Heart left ventricle (tissue), 13 donors: ENCODE results near the gene MEN1.

Experiments used
- POLR2A ChIP-seq, 2 donors: fragments of 450-650 bp; IDR thresholded peaks; one replicate each; pipeline ENCODE4 v1.6.1; 2017; ENCODE audit warnings: antibody characterized with exemption in 2 of 2, mild to moderate bottlenecking in 2 of 2, moderate library complexity in 2 of 2
- TF ChIP-seq, protein P1 (sequence below), 12 donors: fragments of 200-600 bp; sonication (generic) in 4 of 12; IDR thresholded peaks; one replicate each; pipeline versions ENCODE4 v1.5.0 to v1.8.0; 2018 to 2022; ENCODE audit warnings: antibody characterized with exemption in 12 of 12, mild to moderate bottlenecking in 5 of 12
- donor health status: ischemic (EF 13 %, LVEDD 7.1; RV severe dilation, severe dysfunction).
- donor health status: DM: no; HTN: yes; CAD: no.
- donor health status: DM: no; HTN: no; CAD: no.
- donor health status: ischemic (EF 25% LVEDD 6.9; RV normal size, moderate dysfunction).
- donor health status: ischemic (EF 25% LVEDD 5.7; RV mildly dilated, moderate dysfunction).
- donor health status: ischemic (EF 35%, LVEDD 5.7; RV mildly dilated, moderate dysfunction).
- donor health status: nonischemic (EF 11% LVEDD 7.7; RV severe dilation, severe dysfunction).
- donor health status: DM: yes; HTN: yes; CAD: no.
- donor health status: PGD.
- donor health status: ischemic (EF 29% LVEDD 5.4; RV normal size, mild dysfunction).
- donor health status: nonischemic (EF 23%, LVEDD 6.1; RV moderate dilation, normal function).

DNA sequence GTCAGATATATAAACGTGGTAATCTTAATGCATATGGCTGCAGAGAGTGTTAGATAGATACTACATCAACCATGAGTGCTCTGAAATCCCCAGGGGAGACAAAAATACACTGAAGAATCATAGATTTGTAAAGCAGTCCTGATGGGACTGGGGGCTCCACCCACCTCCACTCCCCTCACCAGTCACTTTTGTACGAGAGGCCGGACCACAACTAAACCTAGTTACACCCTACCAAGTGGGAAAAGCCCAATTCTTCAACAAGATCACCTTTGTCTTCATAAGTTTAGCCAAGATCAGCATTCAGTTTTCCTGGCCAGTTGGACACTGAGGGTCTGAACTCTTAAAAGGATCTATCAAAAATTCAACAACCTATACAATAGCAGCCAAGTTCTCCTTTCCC, 33.5 kb downstream of the MEN1 start:
- TF ChIP-seq, protein P1, sequence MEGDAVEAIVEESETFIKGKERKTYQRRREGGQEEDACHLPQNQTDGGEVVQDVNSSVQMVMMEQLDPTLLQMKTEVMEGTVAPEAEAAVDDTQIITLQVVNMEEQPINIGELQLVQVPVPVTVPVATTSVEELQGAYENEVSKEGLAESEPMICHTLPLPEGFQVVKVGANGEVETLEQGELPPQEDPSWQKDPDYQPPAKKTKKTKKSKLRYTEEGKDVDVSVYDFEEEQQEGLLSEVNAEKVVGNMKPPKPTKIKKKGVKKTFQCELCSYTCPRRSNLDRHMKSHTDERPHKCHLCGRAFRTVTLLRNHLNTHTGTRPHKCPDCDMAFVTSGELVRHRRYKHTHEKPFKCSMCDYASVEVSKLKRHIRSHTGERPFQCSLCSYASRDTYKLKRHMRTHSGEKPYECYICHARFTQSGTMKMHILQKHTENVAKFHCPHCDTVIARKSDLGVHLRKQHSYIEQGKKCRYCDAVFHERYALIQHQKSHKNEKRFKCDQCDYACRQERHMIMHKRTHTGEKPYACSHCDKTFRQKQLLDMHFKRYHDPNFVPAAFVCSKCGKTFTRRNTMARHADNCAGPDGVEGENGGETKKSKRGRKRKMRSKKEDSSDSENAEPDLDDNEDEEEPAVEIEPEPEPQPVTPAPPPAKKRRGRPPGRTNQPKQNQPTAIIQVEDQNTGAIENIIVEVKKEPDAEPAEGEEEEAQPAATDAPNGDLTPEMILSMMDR (IDR thresholded peaks at IDR 0.05): no peak
- no peak for TF ChIP-seq POLR2A (IDR thresholded peaks at IDR 0.05)
